Brain microvascular endothelial cell (primary cell): Measurements from ENCODE around the gene CTSE.

Experiments
- DNase-seq: peaks from one replicate; pipeline ENCODE4 v3.0.0-alpha.2; 2020
- H3K27ac ChIP-seq: fragments of 250-450 bp; sonication (Bioruptor Pico); 2 replicates; pipeline ENCODE4 v1.5.1; 2020; ENCODE audit warnings: mild to moderate bottlenecking, moderate library complexity
- H3K27me3 ChIP-seq: fragments of 250-450 bp; sonication (Bioruptor Pico); replicated peaks from 2 replicates; pipeline ENCODE4 v1.5.1; 2020; ENCODE audit warnings: mild to moderate bottlenecking
- H3K36me3 ChIP-seq: fragments of 250-450 bp; sonication (Bioruptor Pico); replicated peaks from 2 replicates; pipeline ENCODE4 v1.5.1; 2020; ENCODE audit warnings: mild to moderate bottlenecking
- H3K4me3 ChIP-seq: 2 replicates; pipeline ENCODE4 v1.5.1; 2011; ENCODE audit warnings: low read depth, mild to moderate bottlenecking, control low read depth, low read length, moderate library complexity
- in situ Hi-C: cut with HindIII; loops from 2 replicates; pipeline ENCODE4 v1.10.0; 2017; ENCODE audit warnings: low sequenced_read_pairs, low pct_ligation_motif_present
- TF ChIP-seq, protein P1 (sequence below): IDR thresholded peaks from 2 replicates; pipeline ENCODE4 v1.5.1; 2011; ENCODE audit warnings: low read depth, mild to moderate bottlenecking, moderate library complexity, low read length, control low read depth, inconsistent platforms; ENCODE audit errors: missing control alignments

The CTSE gene

DNA sequence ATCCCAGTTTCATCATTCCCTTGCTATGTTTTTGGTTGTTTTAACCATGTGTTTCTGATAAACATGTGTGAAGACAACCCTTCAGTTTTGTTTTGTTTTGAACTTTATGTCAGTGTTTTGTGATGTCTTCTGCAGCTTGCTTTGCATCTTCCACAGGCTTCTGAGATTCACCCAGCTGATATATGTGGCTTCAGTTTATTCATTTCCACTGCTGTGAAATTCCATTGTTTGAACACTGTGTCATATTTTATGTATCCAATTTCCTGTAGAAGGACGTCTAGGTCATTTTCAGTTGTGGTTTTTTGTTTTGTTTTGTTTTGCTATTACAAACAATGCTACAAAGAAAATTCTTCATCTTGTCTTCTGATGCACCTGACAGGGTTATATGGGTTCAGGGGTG is 53.2 kb downstream of the CTSE start:
- TF ChIP-seq, protein P1, sequence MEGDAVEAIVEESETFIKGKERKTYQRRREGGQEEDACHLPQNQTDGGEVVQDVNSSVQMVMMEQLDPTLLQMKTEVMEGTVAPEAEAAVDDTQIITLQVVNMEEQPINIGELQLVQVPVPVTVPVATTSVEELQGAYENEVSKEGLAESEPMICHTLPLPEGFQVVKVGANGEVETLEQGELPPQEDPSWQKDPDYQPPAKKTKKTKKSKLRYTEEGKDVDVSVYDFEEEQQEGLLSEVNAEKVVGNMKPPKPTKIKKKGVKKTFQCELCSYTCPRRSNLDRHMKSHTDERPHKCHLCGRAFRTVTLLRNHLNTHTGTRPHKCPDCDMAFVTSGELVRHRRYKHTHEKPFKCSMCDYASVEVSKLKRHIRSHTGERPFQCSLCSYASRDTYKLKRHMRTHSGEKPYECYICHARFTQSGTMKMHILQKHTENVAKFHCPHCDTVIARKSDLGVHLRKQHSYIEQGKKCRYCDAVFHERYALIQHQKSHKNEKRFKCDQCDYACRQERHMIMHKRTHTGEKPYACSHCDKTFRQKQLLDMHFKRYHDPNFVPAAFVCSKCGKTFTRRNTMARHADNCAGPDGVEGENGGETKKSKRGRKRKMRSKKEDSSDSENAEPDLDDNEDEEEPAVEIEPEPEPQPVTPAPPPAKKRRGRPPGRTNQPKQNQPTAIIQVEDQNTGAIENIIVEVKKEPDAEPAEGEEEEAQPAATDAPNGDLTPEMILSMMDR = no peak
- no peak overlapping the region for H3K4me3 ChIP-seq
- H3K27me3 ChIP-seq = no peaks in the 10 kb centered on the region
- DNase-seq = no peak
- no peaks in the 10 kb centered on the region for H3K36me3 ChIP-seq
- H3K27ac ChIP-seq = no peak overlapping the region
- in situ Hi-C loops = no loop called here

DNA sequence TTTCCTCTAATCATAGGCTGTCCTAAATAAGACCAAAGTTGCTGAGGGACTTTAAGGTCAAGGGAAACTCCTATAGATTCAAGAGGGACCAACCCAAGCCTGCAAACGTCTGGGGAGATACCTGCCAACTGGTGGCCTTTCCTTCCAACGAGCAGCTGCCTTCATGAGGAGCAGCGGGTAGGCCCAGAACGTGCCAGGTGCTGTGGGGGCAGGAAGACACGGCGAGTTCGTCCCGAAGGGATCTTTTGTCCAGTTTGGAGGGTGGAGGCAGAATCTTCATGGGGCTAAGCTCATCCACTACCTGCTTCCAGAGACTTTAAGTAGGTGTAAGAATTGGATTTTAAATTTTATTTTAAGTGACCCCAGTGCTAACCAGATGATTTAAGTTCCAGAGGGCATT is 54.5 kb downstream of the CTSE start:
- in situ Hi-C loops = no loop called here
- Histone ChIP-seq H3K27ac (no peak overlapping the region), H3K27me3 (no peaks in the 10 kb centered on the region), H3K36me3 (no peaks in the 10 kb centered on the region), H3K4me3 (no peak overlapping the region)
- TF ChIP-seq, protein P1 = no peak
- DNase-seq = no peak

DNA sequence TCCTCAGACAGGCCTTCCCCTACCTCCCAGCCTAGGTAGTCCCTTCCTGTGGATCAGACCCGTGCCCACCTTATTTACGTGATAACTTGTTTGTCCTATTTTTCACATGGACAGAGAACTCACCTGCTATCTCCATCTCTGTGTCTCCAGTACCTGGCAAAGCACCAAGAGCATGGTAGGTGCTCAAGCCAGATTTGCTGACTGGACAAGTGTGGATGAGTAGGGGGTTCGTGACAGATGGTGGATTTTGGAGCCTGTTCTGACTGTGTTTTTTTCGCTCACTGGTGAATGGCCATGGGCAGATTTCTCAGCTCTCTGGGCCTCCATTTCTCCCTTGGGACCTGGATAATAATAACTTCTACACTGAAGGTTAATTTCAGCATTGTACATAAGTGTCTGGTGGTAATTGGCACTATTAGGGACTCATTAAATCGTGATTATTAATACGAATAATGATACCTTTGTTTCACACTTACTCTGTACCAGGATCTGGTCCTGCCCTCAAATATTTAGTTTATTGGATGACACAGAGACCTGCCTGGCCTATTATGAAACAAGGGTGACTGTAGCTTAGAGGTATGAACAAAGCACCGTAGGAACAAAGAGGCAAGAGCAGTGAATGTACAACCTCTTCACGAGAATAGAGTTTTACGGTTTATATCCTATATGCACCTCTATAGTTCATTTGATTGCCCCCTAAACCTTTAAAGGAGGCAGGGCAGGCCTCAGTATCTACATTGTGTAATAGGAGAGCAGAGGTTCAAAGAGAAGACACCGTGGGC is 56.0 kb downstream of the CTSE start:
- no peaks in the 10 kb centered on the region for H3K36me3 ChIP-seq
- no peak overlapping the region for H3K4me3 ChIP-seq
- TF ChIP-seq, protein P1 = no peak
- H3K27ac ChIP-seq = no peak overlapping the region
- no peak for DNase-seq
- in situ Hi-C loops = no loop called here
- H3K27me3 ChIP-seq = no peaks in the 10 kb centered on the region

DNA sequence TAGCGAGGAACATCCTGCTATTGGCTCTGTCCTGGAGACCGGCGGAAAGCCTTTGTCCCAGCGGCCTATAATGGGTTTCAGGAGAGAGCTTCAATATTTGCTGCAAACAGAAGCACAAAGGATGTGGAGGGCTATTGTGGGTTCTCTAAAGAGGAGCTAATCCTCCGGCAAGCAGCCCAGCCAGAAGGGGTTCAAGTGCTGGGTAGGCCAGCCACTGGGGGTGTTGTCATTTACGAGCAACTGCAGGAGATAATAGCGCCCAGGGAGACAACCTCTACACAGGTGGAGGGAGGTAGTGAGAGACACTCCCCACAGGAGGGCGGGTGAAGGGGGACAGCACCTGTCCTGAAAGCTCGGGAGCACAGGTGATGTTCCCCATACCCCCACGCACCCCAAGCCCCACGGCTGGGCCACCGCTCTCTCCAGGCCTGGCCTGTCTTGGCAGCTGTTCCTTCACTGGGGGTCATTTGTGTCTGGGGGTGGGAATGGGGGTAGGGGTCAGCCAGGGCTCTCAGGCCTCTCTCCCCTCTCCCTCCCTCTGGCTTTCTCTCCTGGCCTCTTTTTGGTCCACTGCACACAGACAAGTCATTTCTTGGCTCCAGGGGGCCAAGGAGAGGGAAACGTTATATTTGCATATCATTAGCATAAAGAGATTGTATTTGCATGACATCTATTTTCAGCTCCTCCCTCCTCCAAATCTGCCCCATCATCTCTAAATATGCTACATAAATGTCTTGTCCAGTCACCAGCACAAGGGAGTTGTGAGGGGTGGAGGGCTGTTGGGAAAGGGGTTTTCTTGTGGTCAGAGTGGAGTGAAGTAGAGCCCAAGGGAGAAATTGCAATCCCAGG is 58.4 kb downstream of the CTSE start:
- TF ChIP-seq, protein P1 = no peak
- in situ Hi-C loops = no loop called here
- H3K27me3 ChIP-seq = no peaks in the 10 kb centered on the region

DNA sequence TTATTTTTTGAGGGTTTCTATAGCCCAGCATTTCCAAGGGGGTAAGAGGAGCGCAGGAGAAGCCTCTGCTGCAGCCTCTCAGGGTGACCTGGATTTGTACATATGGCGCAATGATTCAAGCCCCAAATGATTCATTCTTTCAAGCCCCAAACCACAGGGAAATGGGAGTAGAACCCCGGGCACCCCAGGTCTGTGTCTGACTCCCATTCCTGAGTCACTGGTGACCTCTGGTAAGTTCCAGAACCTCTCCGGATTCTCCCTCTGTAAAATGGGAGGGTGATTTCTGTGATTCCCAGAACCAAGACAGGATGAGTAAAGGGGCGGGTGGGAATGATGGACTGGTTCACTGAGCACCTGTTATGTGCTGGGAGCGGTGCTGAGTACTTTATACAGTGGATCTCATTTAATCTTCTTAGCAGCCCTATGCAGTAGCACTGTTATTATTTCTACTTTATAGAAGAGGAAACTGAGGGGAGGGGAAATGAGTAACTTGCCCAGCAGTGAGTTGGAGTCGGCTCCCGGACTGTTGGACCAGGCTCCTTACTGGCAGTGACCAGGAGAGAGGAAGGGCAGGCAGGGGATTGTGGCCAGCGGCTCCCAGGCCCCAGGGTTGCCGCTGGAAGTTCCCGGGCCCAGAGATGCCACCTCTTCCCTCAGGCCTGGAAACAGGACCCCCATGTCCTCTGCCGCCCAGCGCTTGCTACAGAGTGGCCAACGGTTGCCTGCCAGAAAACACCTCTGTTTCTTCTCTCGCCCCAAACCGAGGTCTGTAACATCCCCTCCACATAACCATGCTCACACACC is 60.1 kb downstream of the CTSE start:
- peaks cover 9% of the 10 kb centered on the region for H3K27me3 ChIP-seq
- DNase-seq = peak; percentile 43
- no peaks in the 10 kb centered on the region for H3K36me3 ChIP-seq
- in situ Hi-C loops = no loop called here
- no peak overlapping the region for H3K4me3 ChIP-seq
- TF ChIP-seq, protein P1 = no peak
- no peak overlapping the region for H3K27ac ChIP-seq

More for the DNA sequence above, 58.4 kb downstream of the CTSE start:
- Histone ChIP-seq H3K36me3 (no peaks in the 10 kb centered on the region), H3K4me3 (no peak overlapping the region), H3K27ac (no peak overlapping the region)
- DNase-seq = no peak
